Hepatocyte (in vitro differentiated cells): ENCODE data around the gene SRP54. TPM values are rescaled to one million over a fixed set of nuclear protein-coding genes. Genes with fewer than 3 reads are reported as not detected.

Source experiments
- DNase-seq: peaks from one replicate; pipeline ENCODE4 v3.0.0-alpha.2; 2016; ENCODE audit warnings: low spot score
- H2AFZ ChIP-seq: fragments of 200-600 bp; sonication (generic); 2 replicates; pipeline ENCODE4 v1.6.0; 2016; ENCODE audit warnings: antibody characterized with exemption, mild to moderate bottlenecking
- H3K27ac ChIP-seq: fragments of 200-600 bp; sonication (generic); 2 replicates; pipeline ENCODE4 v1.5.1; 2016; ENCODE audit warnings: mild to moderate bottlenecking
- H3K27me3 ChIP-seq: fragments of 200-600 bp; sonication (generic); 2 replicates; pipeline ENCODE4 v1.6.1; 2016
- H3K36me3 ChIP-seq: fragments of 200-600 bp; sonication (generic); replicated peaks from 2 replicates; pipeline ENCODE4 v1.5.1; 2016; ENCODE audit warnings: low read depth; ENCODE audit not compliant: insufficient read depth
- H3K4me1 ChIP-seq: fragments of 200-600 bp; sonication (generic); 2 replicates; pipeline ENCODE4 v1.5.1; 2016; ENCODE audit warnings: mild to moderate bottlenecking, moderate library complexity; ENCODE audit not compliant: insufficient read depth
- H3K4me2 ChIP-seq: fragments of 200-600 bp; sonication (generic); 2 replicates; pipeline ENCODE4 v1.6.0; 2016
- H3K4me3 ChIP-seq: fragments of 200-600 bp; sonication (generic); 2 replicates; pipeline ENCODE4 v1.5.1; 2016; ENCODE audit warnings: mild to moderate bottlenecking
- H3K79me2 ChIP-seq: fragments of 200-600 bp; sonication (generic); 2 replicates; pipeline ENCODE4 v1.6.0; 2017; ENCODE audit warnings: mild to moderate bottlenecking
- H3K9me2 ChIP-seq: fragments of 200-600 bp; sonication (generic); replicated peaks from 2 replicates; pipeline ENCODE4 v1.6.0; 2017; ENCODE audit warnings: mild to moderate bottlenecking; ENCODE audit not compliant: insufficient read depth
- H3K9me3 ChIP-seq: fragments of 200-600 bp; sonication (generic); 2 replicates; pipeline ENCODE4 v1.5.1; 2016; ENCODE audit warnings: low read depth, mild to moderate bottlenecking
- H4K20me1 ChIP-seq: fragments of 200-600 bp; sonication (generic); 2 replicates; pipeline ENCODE4 v1.6.0; 2016; ENCODE audit warnings: mild to moderate bottlenecking; ENCODE audit not compliant: insufficient read depth, poor library complexity, severe bottlenecking
- EZH2 ChIP-seq: fragments of 200-600 bp; sonication (generic); IDR thresholded peaks from 2 replicates; pipeline ENCODE4 v1.6.1; 2016; ENCODE audit warnings: antibody characterized with exemption, mild to moderate bottlenecking, borderline replicate concordance
- EZH2phosphoT487 ChIP-seq: fragments of 200-600 bp; sonication (generic); IDR thresholded peaks from one replicate; pipeline ENCODE4 v1.6.1; 2018; ENCODE audit warnings: antibody characterized with exemption, mild to moderate bottlenecking, low read depth, moderate library complexity; ENCODE audit not compliant: unreplicated experiment, severe bottlenecking
- WGBS: methylation state at CpG from one replicate; pipeline ENCODE4 v1.1.6; 2016; ENCODE audit warnings: low lambda C conversion rate; ENCODE audit errors: missing lambda C conversion rate; 5-methylcytosine and 5-hydroxymethylcytosine counted together
- polyA plus RNA-seq: library from polyadenylated mRNA; unstranded; fragments of >200 nt; fragmentation: Nextera tagmentation; extraction: Ambion mirVana; gene quantifications from 2 replicates; pipeline ENCODE4 v1.2.1, GENCODE V29; 2016
- total RNA-seq: library from RNA; depleted of rRNA; stranded (reverse); fragments of >200 nt; gene quantifications from 2 replicates; pipeline ENCODE4 v1.2.3, GENCODE V29; 2014
- TF ChIP-seq, protein P1 (sequence below): fragments of 200-600 bp; sonication (generic); IDR thresholded peaks from 2 replicates; pipeline ENCODE4 v1.5.1; 2016; ENCODE audit warnings: antibody characterized with exemption, mild to moderate bottlenecking; ENCODE audit not compliant: poor library complexity

Gene SRP54
- total and polyA plus RNA-seq, 2 experiments from 2014 or later: 63.1 to 96.2 TPM

DNA sequence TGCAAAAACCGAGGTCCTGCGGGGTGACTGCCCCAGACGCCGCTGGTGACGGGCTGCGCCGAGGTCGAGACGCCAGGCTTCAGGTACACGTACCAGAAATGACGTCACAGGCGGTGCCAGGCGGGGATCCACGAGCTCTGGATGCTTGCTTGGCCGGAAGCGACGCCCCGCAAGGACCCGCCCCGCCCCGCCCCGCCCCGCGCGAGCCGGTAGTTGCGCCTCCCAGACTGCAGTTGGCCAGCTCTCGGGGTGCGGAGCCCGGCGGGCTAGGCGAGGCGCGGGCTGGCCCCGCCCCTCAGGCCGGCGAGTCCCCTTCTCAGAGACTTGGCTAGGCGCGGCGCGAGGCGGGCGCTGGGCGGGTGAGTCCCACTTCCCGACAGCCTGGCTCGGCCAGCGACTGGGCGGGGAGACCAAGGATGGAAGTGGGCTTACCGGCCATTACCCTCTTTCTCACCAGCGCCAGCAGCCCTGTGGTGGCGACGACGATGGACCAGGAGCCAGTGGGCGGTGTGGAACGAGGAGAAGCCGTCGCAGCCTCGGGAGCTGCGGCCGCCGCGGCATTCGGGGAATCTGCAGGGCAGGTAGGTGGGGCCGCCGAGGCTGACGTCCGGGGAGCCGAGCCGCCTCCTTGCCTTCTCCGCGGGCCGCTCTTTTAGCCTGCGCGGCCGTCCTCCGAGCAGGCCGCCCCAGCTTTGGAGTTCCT, 63.4 kb downstream of the SRP54 start, which contains the start of gene FAM177A1:
Gene FAM177A1 (plus strand): TSS at position 225 of the 703 bp plus-strand sequence. CDS start 192 bp downstream, at position 417.
- no peaks in the 10 kb centered on the region for H3K9me3 ChIP-seq
- no peaks in the 10 kb centered on the region for H3K36me3 ChIP-seq
- H3K4me3 ChIP-seq: peak within 1 kb of the TSS; percentile 74
- whole genome bisulfite sequencing: under 1% methylated on average over 68 of the region's 77 CpGs
- peak within 1 kb of the TSS; percentile 97 for H3K27ac ChIP-seq
- H3K4me2 ChIP-seq: peak within 1 kb of the TSS; percentile 84
- H2AFZ ChIP-seq: peak within 1 kb of the TSS; percentile 64
- H3K79me2 ChIP-seq: peaks cover 40% of the 10 kb centered on the region
- H3K9me2 ChIP-seq: no peaks in the 10 kb centered on the region
- H3K27me3 ChIP-seq: no peaks in the 10 kb centered on the region
- peak; percentile 99 for DNase-seq
- H3K4me1 ChIP-seq: peaks cover 24% of the 10 kb centered on the region
- TF ChIP-seq, protein P1, sequence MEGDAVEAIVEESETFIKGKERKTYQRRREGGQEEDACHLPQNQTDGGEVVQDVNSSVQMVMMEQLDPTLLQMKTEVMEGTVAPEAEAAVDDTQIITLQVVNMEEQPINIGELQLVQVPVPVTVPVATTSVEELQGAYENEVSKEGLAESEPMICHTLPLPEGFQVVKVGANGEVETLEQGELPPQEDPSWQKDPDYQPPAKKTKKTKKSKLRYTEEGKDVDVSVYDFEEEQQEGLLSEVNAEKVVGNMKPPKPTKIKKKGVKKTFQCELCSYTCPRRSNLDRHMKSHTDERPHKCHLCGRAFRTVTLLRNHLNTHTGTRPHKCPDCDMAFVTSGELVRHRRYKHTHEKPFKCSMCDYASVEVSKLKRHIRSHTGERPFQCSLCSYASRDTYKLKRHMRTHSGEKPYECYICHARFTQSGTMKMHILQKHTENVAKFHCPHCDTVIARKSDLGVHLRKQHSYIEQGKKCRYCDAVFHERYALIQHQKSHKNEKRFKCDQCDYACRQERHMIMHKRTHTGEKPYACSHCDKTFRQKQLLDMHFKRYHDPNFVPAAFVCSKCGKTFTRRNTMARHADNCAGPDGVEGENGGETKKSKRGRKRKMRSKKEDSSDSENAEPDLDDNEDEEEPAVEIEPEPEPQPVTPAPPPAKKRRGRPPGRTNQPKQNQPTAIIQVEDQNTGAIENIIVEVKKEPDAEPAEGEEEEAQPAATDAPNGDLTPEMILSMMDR: no peak
- TF ChIP-seq EZH2phosphoT487 (no peak), EZH2 (no peak)
- H4K20me1 ChIP-seq: no peaks in the 10 kb centered on the region

DNA sequence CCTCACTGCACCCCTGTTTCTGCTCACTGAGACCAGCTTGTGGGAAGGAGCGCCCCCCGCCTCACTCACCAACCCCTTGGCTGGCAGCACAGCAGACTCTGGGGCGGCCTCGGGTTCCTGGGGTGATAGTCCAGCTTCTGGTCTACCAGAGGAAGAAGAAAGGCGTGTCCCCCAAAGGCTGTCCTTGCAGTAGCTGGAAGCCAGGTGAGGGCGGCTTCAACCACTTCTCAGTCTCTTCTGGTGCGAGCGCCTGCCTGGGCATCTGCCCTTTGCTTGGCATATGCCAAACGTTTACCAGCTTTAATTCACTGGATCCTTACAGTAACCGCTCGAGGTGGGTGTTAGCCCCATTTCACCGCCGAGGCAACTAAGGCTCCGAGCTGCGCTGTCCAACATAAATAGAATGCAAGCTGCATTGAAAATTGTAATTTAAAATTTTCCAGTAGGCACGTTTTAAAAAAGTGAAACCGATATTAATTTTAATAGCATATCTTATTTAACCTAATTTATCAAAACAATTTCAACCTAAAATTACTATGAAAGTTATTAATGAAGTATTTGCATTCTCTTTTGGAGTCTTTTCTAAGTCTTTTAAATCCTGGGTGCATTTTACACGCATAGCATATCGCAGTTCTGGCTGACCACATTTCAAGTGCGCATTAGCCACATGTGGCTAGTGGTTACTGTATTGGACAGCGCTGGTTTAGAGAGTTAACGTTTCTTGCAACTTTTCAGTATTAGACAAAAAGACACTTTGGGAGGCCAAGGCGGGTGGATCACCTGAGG, 64.2 kb downstream of the SRP54 start:
- Histone ChIP-seq H4K20me1 (no peaks in the 10 kb centered on the region), H2AFZ (peak overlapping the region; percentile 64), H3K27ac (peak overlapping the region; percentile 97), H3K36me3 (no peaks in the 10 kb centered on the region), H3K4me3 (peak overlapping the region; percentile 74), H3K4me1 (peaks cover 29% of the 10 kb centered on the region), H3K4me2 (peak overlapping the region; percentile 84), H3K27me3 (no peaks in the 10 kb centered on the region), H3K9me3 (no peaks in the 10 kb centered on the region), H3K9me2 (no peaks in the 10 kb centered on the region), H3K79me2 (peaks cover 40% of the 10 kb centered on the region)
- WGBS: 29% methylated on average over 23 of the region's 23 CpGs
- TF ChIP-seq EZH2 (no peak), EZH2phosphoT487 (no peak)
- TF ChIP-seq, protein P1: peak; percentile 7
- peak; percentile 75 for DNase-seq

DNA sequence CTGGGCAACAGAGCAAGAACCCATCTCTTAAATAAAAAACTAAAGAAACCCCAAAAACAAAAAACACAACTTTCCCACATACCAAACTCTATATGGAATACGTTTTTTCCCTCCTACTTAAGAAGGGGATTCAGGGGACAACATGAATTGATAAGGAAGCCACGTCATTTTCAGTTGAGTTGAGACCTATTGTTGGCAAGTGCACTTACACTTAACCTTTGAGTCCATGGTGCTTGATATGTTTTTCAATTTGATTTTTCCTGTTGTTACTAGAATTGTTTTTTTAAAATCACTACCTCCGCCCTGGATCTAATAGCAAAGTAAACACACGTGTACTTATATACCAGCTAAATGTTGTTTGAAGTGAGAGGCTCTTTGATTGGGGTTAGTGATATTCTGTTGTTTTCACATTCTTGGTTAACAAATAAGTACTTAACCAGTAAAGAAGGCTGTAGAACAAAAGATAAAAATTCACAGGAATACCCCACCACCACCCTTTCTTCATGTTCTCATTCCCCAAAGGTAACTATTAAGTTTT, 65.3 kb downstream of the SRP54 start:
- 60% methylated on average over 4 of the region's 4 CpGs for WGBS
- TF ChIP-seq EZH2: no peak
- TF ChIP-seq EZH2phosphoT487: no peak
- TF ChIP-seq, protein P1: no peak
- Histone ChIP-seq H3K79me2 (peaks cover 43% of the 10 kb centered on the region), H4K20me1 (no peaks in the 10 kb centered on the region), H3K27ac (peak overlapping the region; percentile 52), H3K9me3 (no peaks in the 10 kb centered on the region), H3K4me1 (peaks cover 34% of the 10 kb centered on the region), H3K4me3 (peak overlapping the region; percentile 74), H2AFZ (no peak overlapping the region), H3K4me2 (peak overlapping the region; percentile 84), H3K9me2 (no peaks in the 10 kb centered on the region), H3K36me3 (no peaks in the 10 kb centered on the region), H3K27me3 (no peaks in the 10 kb centered on the region)
- no peak for DNase-seq
